Right lobe of liver (tissue), 6 donors: Measurements from ENCODE around the gene TMIGD1. TPM values are rescaled to one million over a fixed set of nuclear protein-coding genes. Genes with fewer than 3 reads are reported as not detected.

Experiments used
- ATAC-seq, 4 donors: fragments of 200-7000 bp; cut with Tn5 transposase; one replicate each; pipeline ENCODE4 v1.9.1; 2020; ENCODE audit warnings: mild to moderate bottlenecking in 4 of 4, moderate library complexity in 4 of 4
- DNase-seq, 3 donors: peaks; one replicate each; pipeline ENCODE4 v3.0.0-alpha.2; 2020
- H3K27ac ChIP-seq, 3 donors: fragments of 200-600 bp; one replicate each; pipeline ENCODE4 v1.8.0; 2022
- H3K27me3 ChIP-seq, 2 donors: fragments of 200-600 bp; one replicate each; pipeline ENCODE4 v1.8.0; 2022
- H3K36me3 ChIP-seq, 4 donors: fragments of 200-600 bp; sonication (generic) in 1 of 4; one replicate each; pipeline versions ENCODE4 v1.5.1 to v1.8.0; 2017 to 2022; ENCODE audit warnings: control low read depth in 1 of 4
- H3K4me1 ChIP-seq, 4 donors: fragments of 200-600 bp; sonication (generic) in 1 of 4; one replicate each; pipeline versions ENCODE4 v1.5.1 to v1.8.0; 2017 to 2022; ENCODE audit warnings: control low read depth in 1 of 4
- H3K4me3 ChIP-seq, 3 donors: fragments of 200-600 bp; one replicate each; pipeline ENCODE4 v1.8.0; 2022
- H3K9me3 ChIP-seq, 4 donors: fragments of 200-600 bp; sonication (generic) in 1 of 4; one replicate each; pipeline versions ENCODE4 v1.5.1 to v1.8.0; 2017 to 2022; ENCODE audit warnings: control low read depth in 1 of 4
- CTCF ChIP-seq, 4 donors: fragments of 200-600 bp in 3 of 4; fragments of 450-650 bp in 1 of 4; IDR thresholded peaks; one replicate each; pipeline versions ENCODE4 v1.5.1 to v1.8.0; 2016 to 2022; ENCODE audit warnings: antibody characterized with exemption in 4 of 4, mild to moderate bottlenecking in 2 of 4
- POLR2A ChIP-seq: fragments of 450-650 bp; IDR thresholded peaks from one replicate; pipeline ENCODE4 v1.6.1; 2017; ENCODE audit warnings: antibody characterized with exemption, mild to moderate bottlenecking
- WGBS: methylation state at CpG from one replicate; pipeline ENCODE4 v1.1.6; 2018; ENCODE audit warnings: low coverage, low lambda C conversion rate; ENCODE audit not compliant: insufficient coverage; ENCODE audit errors: missing lambda C conversion rate; 5-methylcytosine and 5-hydroxymethylcytosine counted together
- intact Hi-C, 2 donors: fragments of 100-400 bp; cut with DNase I; formaldehyde crosslinking; loops; one replicate each; pipeline versions ENCODE4 v1.11.2 to v1.14.1; 2022
- total RNA-seq, 6 experiments: library from RNA; depleted of rRNA in 2 of 6; stranded (reverse); fragments of >200 nt in 2 of 6; fragmentation: NEBNext Ultra II Directional in 3 of 6; extraction: Animal tissue kit (Norgen Biotek cat#: 25700) in 3 of 6; gene quantifications; one replicate each; pipeline versions ENCODE4 v1.1.0 to v1.2.4, GENCODE V29; 2016 to 2023
- donor health status: DM: no; HTN: yes; CAD: no.
- donor health status: DM: no; HTN: no; CAD: no.
- donor health status: DM: no; HTN: no; CAD: no.
- donor health status: DM: no; HTN: yes; CAD: no.
- donor health status: DM: no; HTN: yes; CAD: no.

TMIGD1 gene
- total RNA-seq, 6 experiments from 2014 or later, result not detected

GRCh38 chr17:30377574-30378240 is 43.9 kb upstream of the TMIGD1 start:
- no peak for TF ChIP-seq CTCF (IDR thresholded peaks at IDR 0.05)
- TF ChIP-seq POLR2A, result no peak
- Histone ChIP-seq H3K9me3 (no peaks in the 10 kb centered on the region), H3K4me1 (peaks cover 0 to 27% (median 0%) of the 10 kb centered on the region in 4 donors), H3K4me3 (peak overlapping the region in 1 of 3 donors; percentile 85), H3K27ac (no peak overlapping the region), H3K36me3 (no peaks in the 10 kb centered on the region), H3K27me3 (no peaks in the 10 kb centered on the region)
- DNase-seq (no peak), ATAC-seq (no peak)
- 77% methylated on average over 11 of the region's 11 CpGs for WGBS
- intact Hi-C loops, result no loop called here

GRCh38 chr17:30376621-30377452 is 43.0 kb upstream of the TMIGD1 start:
- no peak overlapping the region for H3K27ac ChIP-seq
- H3K9me3 ChIP-seq, result no peaks in the 10 kb centered on the region
- DNase-seq, result no peak
- no peaks in the 10 kb centered on the region for H3K36me3 ChIP-seq
- H3K4me3 ChIP-seq, result no peak overlapping the region
- intact Hi-C loops, result no loop called here
- WGBS, result 71% methylated on average over 9 of the region's 12 CpGs
- TF ChIP-seq POLR2A (no peak), CTCF (IDR thresholded peaks at IDR 0.05) (no peak)
- no peak for ATAC-seq
- H3K4me1 ChIP-seq, result peaks cover 0 to 21% (median 0%) of the 10 kb centered on the region in 4 donors
- H3K27me3 ChIP-seq, result no peaks in the 10 kb centered on the region

DNA sequence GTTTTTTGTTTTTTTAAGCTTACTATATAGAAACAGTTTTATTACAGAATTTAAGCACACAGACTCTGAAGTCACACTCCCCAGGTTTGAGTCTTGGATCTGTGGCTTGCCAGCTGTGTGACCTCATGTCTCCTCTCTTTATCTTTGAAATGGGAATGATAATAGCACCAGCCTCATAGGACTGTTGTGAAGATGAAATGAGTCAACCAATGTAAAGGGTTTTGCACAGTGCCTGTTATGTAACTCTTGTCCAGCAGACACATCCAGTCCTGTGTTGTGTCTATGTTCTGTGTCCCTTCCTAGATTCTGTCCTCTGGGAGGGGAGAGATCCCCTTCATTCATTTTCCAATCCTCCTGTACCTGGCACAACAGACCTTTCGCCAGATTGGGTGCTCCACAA is 41.8 kb upstream of the TMIGD1 start:
- 100% methylated on average over 1 of the region's 1 CpG for WGBS

DNA sequence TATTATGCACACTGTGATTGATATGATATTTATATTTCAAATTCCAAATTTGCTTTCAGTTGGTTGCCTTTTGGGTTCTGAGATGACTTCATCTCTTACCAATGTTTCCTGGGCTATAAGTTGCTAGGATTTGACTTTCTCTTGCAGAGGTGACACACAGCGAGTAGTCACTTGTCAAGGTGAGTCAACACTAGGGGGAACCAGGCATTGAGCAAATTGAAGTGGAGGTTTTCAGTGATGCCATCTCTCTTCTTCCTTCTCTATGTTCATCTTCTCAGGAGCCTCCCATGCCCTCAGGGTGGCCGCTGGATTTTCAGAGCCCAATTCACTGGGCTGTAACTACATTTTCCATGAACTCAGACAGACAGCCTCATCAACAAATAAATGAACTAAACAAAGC is 38.9 kb upstream of the TMIGD1 start:
- no peaks in the 10 kb centered on the region for H3K36me3 ChIP-seq
- WGBS, result 52% methylated on average over 2 of the region's 2 CpGs
- peak in 1 of 4 donors; percentile 45 for ATAC-seq
- intact Hi-C loops, result no loop called here
- DNase-seq, result no peak
- no peak for TF ChIP-seq POLR2A
- peak in 2 of 4 donors; percentile 9 to 14 for TF ChIP-seq CTCF (IDR thresholded peaks at IDR 0.05)
- H3K9me3 ChIP-seq, result no peaks in the 10 kb centered on the region
- no peaks in the 10 kb centered on the region for H3K4me1 ChIP-seq
- no peaks in the 10 kb centered on the region for H3K27me3 ChIP-seq
- H3K4me3 ChIP-seq, result no peak overlapping the region
- H3K27ac ChIP-seq, result no peak overlapping the region

More for the DNA sequence above, 41.8 kb upstream of the TMIGD1 start:
- Histone ChIP-seq H3K27ac (no peak overlapping the region), H3K4me3 (no peak overlapping the region), H3K27me3 (no peaks in the 10 kb centered on the region), H3K4me1 (peaks cover 0 to 12% (median 0%) of the 10 kb centered on the region in 4 donors), H3K36me3 (no peaks in the 10 kb centered on the region), H3K9me3 (no peaks in the 10 kb centered on the region)
- intact Hi-C loops, result no loop called here
- TF ChIP-seq CTCF (IDR thresholded peaks at IDR 0.05) (no peak), POLR2A (no peak)
- DNase-seq (no peak), ATAC-seq (no peak)
